GM10248 (cell line): Measurements from ENCODE around the gene CACUL1.
"Not testable (repeated sequence)": the region's sequence is repeated elsewhere in the genome, so short reads cannot be mapped to it uniquely, and the experiment has no call there.

Experiments used
- CTCF ChIA-PET: fragments of 300-600 bp; sonication (Branson Sonifier 250); formaldehyde crosslinking; extraction: SDS; loops from one replicate; lab custom pipeline; 2021; ENCODE audit warnings: antibody characterized with exemption; lab: Yijun Ruan, JAX
- POLR2A ChIA-PET: fragments of 350-650 bp; sonication (Branson Sonifier 250); formaldehyde crosslinking; extraction: SDS; loops from one replicate; lab custom pipeline; 2020; ENCODE audit warnings: antibody characterized with exemption; lab: Yijun Ruan, JAX
- DNase-seq: peaks from one replicate; pipeline ENCODE4 v3.0.0; 2012; ENCODE audit errors: extremely low spot score
- TF ChIP-seq, protein P1 (sequence below): IDR thresholded peaks from 2 replicates; pipeline ENCODE4 v1.5.1; 2012; ENCODE audit warnings: mild to moderate bottlenecking, low read depth; ENCODE audit errors: extremely low read depth, missing control alignments, control extremely low read depth

Gene CACUL1

DNA sequence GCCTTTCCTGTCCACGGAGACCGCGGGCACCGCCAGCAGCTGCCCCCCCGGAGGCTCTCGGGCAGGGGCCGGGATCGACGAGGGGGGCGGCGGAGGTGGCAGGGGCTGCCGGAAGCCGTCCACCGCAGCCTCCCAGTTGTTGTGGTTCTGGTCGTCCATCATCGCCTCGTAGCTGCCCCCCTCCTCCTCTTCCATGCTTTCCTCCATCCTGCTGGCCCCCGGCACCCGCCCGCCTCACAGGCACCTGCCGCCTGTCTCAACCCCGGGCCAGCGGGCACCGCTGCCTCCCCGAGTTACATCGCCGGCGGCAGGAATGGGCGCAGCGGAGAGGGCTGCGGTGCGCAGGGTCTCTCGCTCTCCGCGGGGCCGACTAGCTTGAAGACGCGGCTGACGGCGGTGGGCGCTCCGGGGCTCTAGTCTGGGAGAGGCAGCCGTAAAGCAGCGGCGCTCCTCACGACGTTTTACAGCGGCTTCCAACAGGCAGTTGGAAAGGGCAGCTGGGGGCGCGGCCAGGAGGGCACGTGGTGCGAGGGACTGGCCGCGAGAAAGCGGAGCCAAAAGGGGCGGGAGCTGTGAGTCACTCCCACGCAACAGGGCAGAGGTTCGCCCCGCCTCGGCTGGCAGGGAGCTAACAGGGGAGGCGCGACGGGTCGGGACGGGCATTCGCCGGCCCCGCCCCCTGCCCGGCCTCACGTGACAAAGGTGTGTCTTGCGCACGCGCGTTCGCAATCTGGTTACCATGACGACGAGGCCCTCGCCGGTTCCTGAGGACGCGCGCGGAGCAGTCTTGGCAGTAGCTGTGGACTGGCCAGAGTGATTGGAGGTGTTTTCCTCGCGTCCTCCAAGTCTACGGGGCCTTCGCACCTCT is at the start of gene CACUL1:
Gene CACUL1 (minus strand): TSS at position 415 of the 868 bp plus-strand sequence. CDS start 208 bp downstream, at position 207.
- TF ChIP-seq, protein P1, sequence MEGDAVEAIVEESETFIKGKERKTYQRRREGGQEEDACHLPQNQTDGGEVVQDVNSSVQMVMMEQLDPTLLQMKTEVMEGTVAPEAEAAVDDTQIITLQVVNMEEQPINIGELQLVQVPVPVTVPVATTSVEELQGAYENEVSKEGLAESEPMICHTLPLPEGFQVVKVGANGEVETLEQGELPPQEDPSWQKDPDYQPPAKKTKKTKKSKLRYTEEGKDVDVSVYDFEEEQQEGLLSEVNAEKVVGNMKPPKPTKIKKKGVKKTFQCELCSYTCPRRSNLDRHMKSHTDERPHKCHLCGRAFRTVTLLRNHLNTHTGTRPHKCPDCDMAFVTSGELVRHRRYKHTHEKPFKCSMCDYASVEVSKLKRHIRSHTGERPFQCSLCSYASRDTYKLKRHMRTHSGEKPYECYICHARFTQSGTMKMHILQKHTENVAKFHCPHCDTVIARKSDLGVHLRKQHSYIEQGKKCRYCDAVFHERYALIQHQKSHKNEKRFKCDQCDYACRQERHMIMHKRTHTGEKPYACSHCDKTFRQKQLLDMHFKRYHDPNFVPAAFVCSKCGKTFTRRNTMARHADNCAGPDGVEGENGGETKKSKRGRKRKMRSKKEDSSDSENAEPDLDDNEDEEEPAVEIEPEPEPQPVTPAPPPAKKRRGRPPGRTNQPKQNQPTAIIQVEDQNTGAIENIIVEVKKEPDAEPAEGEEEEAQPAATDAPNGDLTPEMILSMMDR = no peak
- ChIA-PET CTCF (interaction anchor here (0.6 to 1.9 kb wide), 10 partner anchors 13 to 73 kb away, joined by 3 to 6 read pairs (median 4); no protein-coding TSS in a partner anchor), POLR2A (interaction anchor here (1.6 kb wide), 1 partner anchor 70 kb away, joined by 3 read pairs; no protein-coding TSS in a partner anchor)
- peak; percentile 100 for DNase-seq

DNA sequence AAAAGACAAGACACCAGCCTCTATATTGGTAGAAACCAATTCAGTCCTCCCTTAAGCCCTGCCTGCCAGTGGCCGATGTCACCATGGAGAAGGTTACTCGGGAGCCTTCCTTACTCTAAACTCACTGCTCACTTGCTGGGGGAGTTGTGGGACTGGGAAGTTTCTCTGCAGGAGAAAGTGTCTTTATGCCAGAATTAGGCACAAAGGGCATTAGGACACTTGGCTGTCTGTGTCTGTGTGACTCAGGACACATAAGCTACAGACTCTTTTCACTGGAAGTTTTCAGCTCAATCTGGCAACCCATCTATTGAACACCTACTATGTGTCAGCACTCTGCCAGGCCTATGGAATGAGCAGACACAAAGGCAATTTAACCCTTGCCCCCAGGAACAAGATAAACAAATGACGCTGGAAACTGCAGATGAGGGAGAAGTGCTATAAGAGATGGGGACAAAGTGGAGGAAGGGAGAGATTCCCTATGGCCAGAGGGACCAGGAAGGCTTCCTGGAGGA is 49.5 kb upstream of the CACUL1 start:
- no peak for DNase-seq
- TF ChIP-seq, protein P1 = no peak
- CTCF ChIA-PET = interaction anchor here (1.1 to 2.2 kb wide), 2 partner anchors 10 to 236 kb away, joined by 3 to 8 read pairs; no protein-coding TSS in a partner anchor
- POLR2A ChIA-PET = no interaction called here

DNA sequence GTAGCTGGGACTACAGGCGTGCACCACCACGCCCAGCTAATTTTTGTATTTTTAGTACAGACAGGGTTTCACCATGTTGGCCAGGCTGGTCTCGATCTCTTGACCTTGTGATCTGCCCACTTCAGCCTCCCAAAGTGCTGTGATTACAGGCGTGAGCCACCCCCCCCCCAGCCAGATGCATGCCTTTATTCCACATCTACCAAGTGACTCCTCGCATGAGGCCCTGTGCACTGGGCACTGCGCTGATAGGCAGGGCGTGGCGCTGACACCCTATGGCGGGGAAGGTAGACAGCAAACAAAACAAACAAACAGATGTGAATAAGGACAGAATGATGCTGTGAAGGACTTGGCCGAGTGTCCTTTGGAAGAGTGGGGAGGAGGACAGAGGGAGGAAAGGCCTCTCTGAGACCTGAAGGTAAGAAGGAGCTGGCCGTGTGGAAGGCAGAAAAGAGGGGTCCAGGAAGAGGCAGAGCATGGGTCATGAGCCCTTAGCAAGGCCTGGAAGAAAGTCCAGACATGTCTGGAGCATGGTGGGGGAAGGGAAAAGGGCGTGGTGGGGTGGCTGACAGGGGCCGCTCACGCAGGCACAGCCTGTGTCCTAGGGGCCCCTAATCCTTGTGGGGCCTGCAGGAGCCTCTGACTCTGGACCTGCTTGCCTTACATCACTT is 47.5 kb upstream of the CACUL1 start:
- CTCF ChIA-PET = interaction anchor here (0.9 to 4.8 kb wide), 2 partner anchors 234 kb away, joined by 4 to 35 read pairs; no protein-coding TSS in a partner anchor
- POLR2A ChIA-PET = no interaction called here
- TF ChIP-seq, protein P1 = no peak
- DNase-seq = no peak

DNA sequence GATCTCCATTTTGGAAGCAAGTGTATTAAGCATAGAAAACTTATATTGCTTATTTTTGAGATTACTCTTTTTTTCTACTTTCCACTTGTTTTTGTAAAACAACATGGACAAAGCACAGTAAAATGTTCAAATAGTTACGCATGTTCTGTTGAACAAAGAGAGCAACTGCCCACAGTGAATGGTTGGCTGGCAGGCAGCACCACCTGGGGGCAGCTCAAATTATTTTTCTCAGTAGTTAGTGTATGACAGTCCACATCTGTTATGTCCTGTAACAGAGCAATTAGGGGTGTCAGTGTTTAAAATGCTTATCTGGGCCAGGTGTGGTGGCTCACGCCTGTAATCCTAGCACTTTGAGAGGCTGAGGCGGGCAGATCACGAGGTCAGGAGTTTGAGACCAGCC is 46.1 kb upstream of the CACUL1 start:
- no peak for DNase-seq
- ChIA-PET CTCF (interaction anchor here (1.2 to 4.8 kb wide), 4 partner anchors 9 to 233 kb away, joined by 3 to 35 read pairs (median 4); no protein-coding TSS in a partner anchor), POLR2A (no interaction called here)
- TF ChIP-seq, protein P1 = peak; percentile 15

DNA sequence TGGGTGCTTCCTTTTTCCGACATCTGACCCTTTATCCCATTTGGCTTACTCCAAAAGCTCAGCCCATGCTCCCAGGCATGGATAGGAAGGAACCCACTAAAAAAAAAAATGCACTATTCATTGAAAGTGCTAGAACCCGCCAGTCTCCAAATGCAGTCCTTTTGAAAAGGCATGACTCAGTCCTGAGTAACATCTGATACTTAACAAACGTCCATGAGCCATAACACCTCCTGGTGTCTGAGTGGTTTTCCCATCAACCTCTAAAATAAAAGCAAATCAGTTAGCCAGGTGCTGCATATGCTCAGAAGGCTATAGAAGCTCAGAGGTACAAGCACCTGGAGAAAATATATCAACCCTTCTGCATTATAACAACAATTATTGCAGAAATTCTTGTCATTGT is 45.0 kb upstream of the CACUL1 start:
- no peak for DNase-seq
- TF ChIP-seq, protein P1 = no peak
- ChIA-PET CTCF (interaction anchor here (1.1 to 4.8 kb wide), 5 partner anchors 10 to 235 kb away, joined by 3 to 35 read pairs (median 4); no protein-coding TSS in a partner anchor), POLR2A (no interaction called here)

DNA sequence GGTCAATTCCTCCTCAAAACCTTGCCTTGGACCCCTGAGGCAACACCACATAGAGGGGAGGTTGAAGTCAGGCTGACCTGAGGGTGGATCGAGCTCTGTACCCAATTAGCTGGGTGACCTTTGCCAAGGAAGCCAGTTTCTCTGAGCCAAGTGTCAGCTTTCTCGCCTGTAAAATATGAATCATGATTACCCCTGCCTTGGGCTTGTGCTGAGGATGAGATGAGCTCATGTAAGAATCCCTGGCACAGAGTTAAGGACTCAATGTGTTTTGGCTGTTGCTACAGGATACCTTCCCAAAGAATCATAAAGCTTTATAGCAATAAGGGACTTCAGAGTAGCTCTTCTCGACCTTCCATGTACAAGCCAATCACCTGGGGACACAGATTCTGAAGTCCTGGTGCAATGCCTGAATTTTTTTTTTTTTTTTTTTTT is 43.5 kb upstream of the CACUL1 start:
- POLR2A ChIA-PET = no interaction called here
- TF ChIP-seq, protein P1 = no peak
- no peak for DNase-seq
- CTCF ChIA-PET = interaction anchor here (1.6 to 4.8 kb wide), 3 partner anchors 10 to 230 kb away, joined by 3 to 35 read pairs (median 5); no protein-coding TSS in a partner anchor

DNA sequence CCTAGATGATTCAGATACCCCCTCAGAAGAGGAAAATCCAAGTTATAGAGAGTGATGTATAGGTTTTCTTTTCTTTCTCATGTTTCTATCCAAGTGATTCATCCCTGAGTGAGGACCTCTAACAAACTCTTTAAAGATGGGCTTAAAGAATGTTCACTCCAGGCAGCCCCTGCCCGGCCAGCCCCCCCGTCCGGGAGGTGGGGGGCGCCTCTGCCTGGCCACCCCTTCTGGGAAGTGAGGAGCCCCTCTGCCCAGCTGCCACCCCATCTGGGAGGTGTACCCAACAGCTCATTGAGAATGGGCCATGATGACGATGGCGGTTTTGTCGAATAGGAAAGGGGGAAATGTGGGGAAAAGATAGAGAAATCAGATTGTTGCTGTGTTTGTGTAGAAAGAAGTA is 40.2 kb upstream of the CACUL1 start:
- POLR2A ChIA-PET, DNase-seq, CTCF ChIA-PET: not testable (repeated sequence)
